GM06990 (cell line): ENCODE measurements around the gene KLRC4.

Experiments used
- DNase-seq: peaks from one replicate; pipeline ENCODE4 v3.0.0-alpha.2; 2011; ENCODE audit not compliant: insufficient read length; ENCODE audit errors: extremely low read depth
- H3K27me3 ChIP-seq: replicated peaks from 2 replicates; pipeline ENCODE4 v1.6.0; 2011; ENCODE audit warnings: low read length; ENCODE audit not compliant: control insufficient read depth, insufficient read depth
- H3K36me3 ChIP-seq: 2 replicates; pipeline ENCODE4 v1.5.1; 2011; ENCODE audit warnings: low read length; ENCODE audit not compliant: control insufficient read depth, insufficient read depth
- H3K4me3 ChIP-seq: replicated peaks from 2 replicates; pipeline ENCODE4 v1.5.1; 2011; ENCODE audit warnings: low read depth, mild to moderate bottlenecking, control low read depth, low read length
- CTCF ChIP-seq: IDR thresholded peaks from 2 replicates; pipeline ENCODE4 v1.5.1; 2011; ENCODE audit warnings: low read length, control low read depth, mild to moderate bottlenecking, inconsistent platforms; ENCODE audit not compliant: insufficient read depth, poor library complexity, severe bottlenecking

Gene KLRC4

GRCh38 chr12:10361084-10361483 is 48.5 kb downstream of the KLRC4 start:
- no peaks in the 10 kb centered on the region for H3K36me3 ChIP-seq
- H3K27me3 ChIP-seq = no peaks in the 10 kb centered on the region
- H3K4me3 ChIP-seq = no peak overlapping the region
- TF ChIP-seq CTCF = no peak
- DNase-seq = no peak

- Histone ChIP-seq H3K36me3 (no peaks in the 10 kb centered on the region), H3K4me3 (no peak overlapping the region), H3K27me3 (no peaks in the 10 kb centered on the region)
- DNase-seq = no peak
- no peak for TF ChIP-seq CTCF
Measured at GRCh38 chr12:10358969-10359368, 50.6 kb downstream of the KLRC4 start.

- no peak for TF ChIP-seq CTCF
- Histone ChIP-seq H3K36me3 (no peaks in the 10 kb centered on the region), H3K4me3 (no peak overlapping the region), H3K27me3 (no peaks in the 10 kb centered on the region)
- no peak for DNase-seq
Measured at GRCh38 chr12:10358131-10358530, 51.4 kb downstream of the KLRC4 start.
